ENCODE data around the gene MSRB3. TPM values are rescaled to one million over a fixed set of nuclear protein-coding genes. Genes with fewer than 3 reads are reported as not detected.

Gene MSRB3
- total RNA-seq, 1 experiment from 2014 or later, result 0.55 TPM

DNA sequence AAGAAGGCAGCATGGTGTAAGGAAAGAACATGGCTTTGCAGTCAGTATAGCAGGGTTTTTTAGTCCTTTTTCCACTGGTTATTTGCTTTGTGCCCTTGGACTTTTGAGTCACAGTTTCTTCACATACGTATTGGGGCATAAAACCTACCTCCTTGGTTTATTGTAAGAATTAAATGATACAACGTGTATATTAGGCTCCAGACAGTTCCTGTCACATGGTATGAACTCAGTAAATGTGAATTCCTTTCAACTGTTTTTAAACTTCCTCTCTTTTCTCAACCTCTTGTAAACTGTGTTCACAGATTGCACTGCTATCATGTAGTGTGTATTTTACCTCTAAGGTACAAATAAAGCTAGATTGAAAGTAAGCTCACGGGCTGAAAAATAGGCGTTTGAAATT, 29.5 kb downstream of the MSRB3 start:
- no peaks in the 10 kb centered on the region for H3K4me1 ChIP-seq (replicated peaks; ENCODE audit: insufficient read depth)
- no peak for DNase-seq
- intact Hi-C loops (cut with micrococcal nuclease; ENCODE audit: unreplicated experiment), result no loop called here
- no peak overlapping the region for H2AFZ ChIP-seq
- ChIA-PET CTCF (no interaction called here), POLR2A (ENCODE audit: unreplicated experiment) (no interaction called here)
- no peak for TF ChIP-seq CTCF (conservative IDR thresholded peaks at IDR 0.05)
- no peak for TF ChIP-seq EZH2 (IDR thresholded peaks at IDR 0.05; ENCODE audit: low read depth)
- no peaks in the 10 kb centered on the region for H3K36me3 ChIP-seq (ENCODE audit: low read depth)
- no peaks in the 10 kb centered on the region for H3K9me2 ChIP-seq (ENCODE audit: insufficient read depth)
- BruUV-seq (replicated peaks), result no TSS peak
- no peaks in the 10 kb centered on the region for H3K79me2 ChIP-seq (ENCODE audit: low read depth)
- H3K4me3 ChIP-seq, result no peak overlapping the region
- no peaks in the 10 kb centered on the region for H3F3A ChIP-seq (ENCODE audit: insufficient read depth, low read depth)
- H3K27me3 ChIP-seq (ENCODE audit: insufficient read depth, low read depth), result no peaks in the 10 kb centered on the region
- no peaks in the 10 kb centered on the region for H4K20me1 ChIP-seq (ENCODE audit: insufficient read depth)
- no peak overlapping the region for H3K4me2 ChIP-seq
- no peak overlapping the region for H3K27ac ChIP-seq
- no peaks in the 10 kb centered on the region for H3K9me3 ChIP-seq (ENCODE audit: insufficient read depth, low read depth)

- TF ChIP-seq EZH2 (IDR thresholded peaks at IDR 0.05; ENCODE audit: low read depth) (no peak), CTCF (conservative IDR thresholded peaks at IDR 0.05) (no peak)
- Histone ChIP-seq H3K4me2 (no peak overlapping the region), H3K36me3 (ENCODE audit: low read depth) (no peaks in the 10 kb centered on the region), H4K20me1 (ENCODE audit: insufficient read depth) (no peaks in the 10 kb centered on the region), H3F3A (ENCODE audit: insufficient read depth, low read depth) (no peaks in the 10 kb centered on the region), H3K79me2 (ENCODE audit: low read depth) (no peaks in the 10 kb centered on the region), H3K27me3 (ENCODE audit: insufficient read depth, low read depth) (no peaks in the 10 kb centered on the region), H3K9me3 (ENCODE audit: insufficient read depth, low read depth) (no peaks in the 10 kb centered on the region), H3K9me2 (ENCODE audit: insufficient read depth) (no peaks in the 10 kb centered on the region), H3K4me1 (replicated peaks; ENCODE audit: insufficient read depth) (no peaks in the 10 kb centered on the region), H3K27ac (no peak overlapping the region), H2AFZ (no peak overlapping the region), H3K4me3 (no peak overlapping the region)
- no TSS peak for BruUV-seq (replicated peaks)
- POLR2A ChIA-PET (ENCODE audit: unreplicated experiment), result no interaction called here
- CTCF ChIA-PET, result interaction anchor here (0.6 kb wide), 1 partner anchor 194 kb away, joined by 4 read pairs; no protein-coding TSS in a partner anchor
- intact Hi-C loops (cut with micrococcal nuclease; ENCODE audit: unreplicated experiment), result no loop called here
- no peak for DNase-seq
Observed at GRCh38 chr12:65308601-65309071, 30.2 kb downstream of the MSRB3 start.

GRCh38 chr12:65311260-65311659, 32.8 kb downstream of the MSRB3 start:
- BruUV-seq (replicated peaks), result no TSS peak

More at GRCh38 chr12:65311260-65311659, 32.8 kb downstream of the MSRB3 start:
- no peak overlapping the region for H3K4me3 ChIP-seq
- no peak for DNase-seq
- TF ChIP-seq EZH2 (IDR thresholded peaks at IDR 0.05; ENCODE audit: low read depth) (no peak), CTCF (conservative IDR thresholded peaks at IDR 0.05) (no peak)
- H3F3A ChIP-seq (ENCODE audit: insufficient read depth, low read depth), result no peaks in the 10 kb centered on the region
- no peaks in the 10 kb centered on the region for H3K4me1 ChIP-seq (replicated peaks; ENCODE audit: insufficient read depth)
- no peak overlapping the region for H3K4me2 ChIP-seq
- H3K36me3 ChIP-seq (ENCODE audit: low read depth), result no peaks in the 10 kb centered on the region
- H3K9me3 ChIP-seq (ENCODE audit: insufficient read depth, low read depth), result no peaks in the 10 kb centered on the region
- CTCF ChIA-PET, result interaction anchor here (1.1 kb wide), 1 partner anchor 797 kb away, joined by 3 read pairs; no protein-coding TSS in a partner anchor
- no peaks in the 10 kb centered on the region for H3K79me2 ChIP-seq (ENCODE audit: low read depth)
- H4K20me1 ChIP-seq (ENCODE audit: insufficient read depth), result no peaks in the 10 kb centered on the region
- H2AFZ ChIP-seq, result no peak overlapping the region
- intact Hi-C loops (cut with micrococcal nuclease; ENCODE audit: unreplicated experiment), result loop anchor here (5.0 kb wide), 1 partner anchor 516 kb away; no protein-coding TSS in a partner anchor
- no peaks in the 10 kb centered on the region for H3K27me3 ChIP-seq (ENCODE audit: insufficient read depth, low read depth)
- H3K9me2 ChIP-seq (ENCODE audit: insufficient read depth), result no peaks in the 10 kb centered on the region
- POLR2A ChIA-PET (ENCODE audit: unreplicated experiment), result no interaction called here
- H3K27ac ChIP-seq, result no peak overlapping the region
